GM18517 (cell line): ENCODE measurements around the gene SLC7A9.
"Not testable (repeated sequence)": the region's sequence is repeated elsewhere in the genome, so short reads cannot be mapped to it uniquely, and the experiment has no call there.

Experiments
- ATAC-seq: cut with Tn5 transposase; IDR thresholded peaks from one replicate; pipeline ENCODE4 v1.9.1; 2021; ENCODE audit warnings: mild to moderate bottlenecking, moderate library complexity; ENCODE audit not compliant: unreplicated experiment

The SLC7A9 gene

GRCh38 chr19:32865326-32865725 is 4.2 kb downstream of the SLC7A9 start:
- ATAC-seq = no peak

GRCh38 chr19:32864318-32865007 is 5.1 kb downstream of the SLC7A9 start:
- ATAC-seq = no peak

GRCh38 chr19:32863841-32864240 is 5.7 kb downstream of the SLC7A9 start:
- ATAC-seq = no peak

GRCh38 chr19:32863301-32863700 is 6.3 kb downstream of the SLC7A9 start:
- ATAC-seq = no peak

- no peak for ATAC-seq
Measured at GRCh38 chr19:32862741-32863140, 6.8 kb downstream of the SLC7A9 start.

GRCh38 chr19:32862173-32862572 is 7.4 kb downstream of the SLC7A9 start:
- no peak for ATAC-seq

- ATAC-seq = no peak
Measured at GRCh38 chr19:32861596-32861995, 8.0 kb downstream of the SLC7A9 start.

- no peak for ATAC-seq
Measured at GRCh38 chr19:32859591-32859990, 10.0 kb downstream of the SLC7A9 start.

GRCh38 chr19:32858559-32858958 is 11.0 kb downstream of the SLC7A9 start:
- no peak for ATAC-seq

- ATAC-seq = no peak
Measured at GRCh38 chr19:32858155-32858554, 11.4 kb downstream of the SLC7A9 start.

GRCh38 chr19:32857584-32857983 is 12.0 kb downstream of the SLC7A9 start:
- no peak for ATAC-seq

- ATAC-seq = not testable (repeated sequence)
Measured at GRCh38 chr19:32856818-32857217, 12.7 kb downstream of the SLC7A9 start.

GRCh38 chr19:32852216-32852615 is 17.4 kb downstream of the SLC7A9 start:
- no peak for ATAC-seq

GRCh38 chr19:32848035-32848434 is 21.5 kb downstream of the SLC7A9 start:
- ATAC-seq = not testable (repeated sequence)

GRCh38 chr19:32843716-32844245 is 25.8 kb downstream of the SLC7A9 start:
- ATAC-seq = no peak

- ATAC-seq = no peak
Measured at GRCh38 chr19:32842061-32842460, 27.5 kb downstream of the SLC7A9 start.

GRCh38 chr19:32837531-32837930 is 32.0 kb downstream of the SLC7A9 start:
- ATAC-seq = no peak

- not testable (repeated sequence) for ATAC-seq
Measured at GRCh38 chr19:32833388-32833787, 36.2 kb downstream of the SLC7A9 start.

GRCh38 chr19:32832825-32833224 is 36.7 kb downstream of the SLC7A9 start:
- not testable (repeated sequence) for ATAC-seq

- not testable (repeated sequence) for ATAC-seq
Measured at GRCh38 chr19:32832094-32832493, 37.5 kb downstream of the SLC7A9 start.

GRCh38 chr19:32831611-32832010 is 38.0 kb downstream of the SLC7A9 start:
- ATAC-seq = no peak

GRCh38 chr19:32830231-32831014 is 39.1 kb downstream of the SLC7A9 start:
- ATAC-seq = no peak
